Heart left ventricle (tissue), 13 donors: ENCODE data around the gene AP1S2.

ENCODE experiments used
- POLR2A ChIP-seq, 2 donors: fragments of 450-650 bp; IDR thresholded peaks; one replicate each; pipeline ENCODE4 v1.6.1; 2017; ENCODE audit warnings: antibody characterized with exemption in 2 of 2, mild to moderate bottlenecking in 2 of 2, moderate library complexity in 2 of 2
- TF ChIP-seq, protein P1 (sequence below), 12 donors: fragments of 200-600 bp; sonication (generic) in 4 of 12; IDR thresholded peaks; one replicate each; pipeline versions ENCODE4 v1.5.0 to v1.8.0; 2018 to 2022; ENCODE audit warnings: antibody characterized with exemption in 12 of 12, mild to moderate bottlenecking in 5 of 12
- donor health status: ischemic (EF 13 %, LVEDD 7.1; RV severe dilation, severe dysfunction).
- donor health status: DM: no; HTN: yes; CAD: no.
- donor health status: DM: no; HTN: no; CAD: no.
- donor health status: ischemic (EF 25% LVEDD 6.9; RV normal size, moderate dysfunction).
- donor health status: ischemic (EF 25% LVEDD 5.7; RV mildly dilated, moderate dysfunction).
- donor health status: ischemic (EF 35%, LVEDD 5.7; RV mildly dilated, moderate dysfunction).
- donor health status: nonischemic (EF 11% LVEDD 7.7; RV severe dilation, severe dysfunction).
- donor health status: DM: yes; HTN: yes; CAD: no.
- donor health status: PGD.
- donor health status: ischemic (EF 29% LVEDD 5.4; RV normal size, mild dysfunction).
- donor health status: nonischemic (EF 23%, LVEDD 6.1; RV moderate dilation, normal function).

DNA sequence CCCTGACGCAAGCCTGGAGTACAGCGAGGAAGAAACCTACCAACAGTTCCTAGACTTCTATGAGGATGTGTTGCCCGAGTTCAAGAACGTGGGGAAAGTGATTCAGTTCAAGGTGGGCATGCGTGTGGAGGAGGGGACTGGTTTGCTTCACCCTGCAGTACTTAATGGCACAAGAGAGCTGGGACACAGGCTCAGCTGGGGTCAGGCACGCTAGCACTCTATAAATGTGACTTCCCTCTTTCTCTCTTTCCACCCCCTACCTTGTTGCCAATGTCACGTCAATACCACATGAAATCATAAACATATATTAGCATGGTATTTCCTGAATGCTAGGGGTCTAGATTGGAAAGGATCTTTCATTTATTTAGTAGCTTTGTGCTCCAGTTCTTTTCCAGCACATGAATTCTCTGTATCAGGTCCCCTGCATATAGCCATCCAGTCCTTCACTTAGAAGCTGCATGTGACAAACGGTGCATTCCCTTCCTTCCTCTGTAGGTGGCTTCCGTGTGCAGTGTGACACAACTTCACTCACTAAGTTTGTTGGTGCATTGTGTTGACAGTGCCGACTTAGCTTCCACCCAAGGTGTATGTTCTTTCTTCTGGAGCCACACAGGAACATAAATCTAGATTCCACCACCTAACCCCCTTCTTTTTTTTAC, 38.7 kb downstream of the AP1S2 start:
- TF ChIP-seq, protein P1, sequence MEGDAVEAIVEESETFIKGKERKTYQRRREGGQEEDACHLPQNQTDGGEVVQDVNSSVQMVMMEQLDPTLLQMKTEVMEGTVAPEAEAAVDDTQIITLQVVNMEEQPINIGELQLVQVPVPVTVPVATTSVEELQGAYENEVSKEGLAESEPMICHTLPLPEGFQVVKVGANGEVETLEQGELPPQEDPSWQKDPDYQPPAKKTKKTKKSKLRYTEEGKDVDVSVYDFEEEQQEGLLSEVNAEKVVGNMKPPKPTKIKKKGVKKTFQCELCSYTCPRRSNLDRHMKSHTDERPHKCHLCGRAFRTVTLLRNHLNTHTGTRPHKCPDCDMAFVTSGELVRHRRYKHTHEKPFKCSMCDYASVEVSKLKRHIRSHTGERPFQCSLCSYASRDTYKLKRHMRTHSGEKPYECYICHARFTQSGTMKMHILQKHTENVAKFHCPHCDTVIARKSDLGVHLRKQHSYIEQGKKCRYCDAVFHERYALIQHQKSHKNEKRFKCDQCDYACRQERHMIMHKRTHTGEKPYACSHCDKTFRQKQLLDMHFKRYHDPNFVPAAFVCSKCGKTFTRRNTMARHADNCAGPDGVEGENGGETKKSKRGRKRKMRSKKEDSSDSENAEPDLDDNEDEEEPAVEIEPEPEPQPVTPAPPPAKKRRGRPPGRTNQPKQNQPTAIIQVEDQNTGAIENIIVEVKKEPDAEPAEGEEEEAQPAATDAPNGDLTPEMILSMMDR (IDR thresholded peaks at IDR 0.05), result peak in 7 of 12 donors; percentile 15 to 40 (median 28)
- TF ChIP-seq POLR2A (IDR thresholded peaks at IDR 0.05), result no peak
